CD4-positive, alpha-beta T cell treated with Interleukin-6 for 4 hours (primary cell): ENCODE measurements around the gene FOXN3.
"Not testable (repeated sequence)": the region's sequence is repeated elsewhere in the genome, so short reads cannot be mapped to it uniquely, and the experiment has no call there.

ENCODE experiments used
- DNase-seq: peaks from one replicate; pipeline ENCODE4 v3.0.0-alpha.2; 2020; ENCODE audit warnings: mixed read lengths

FOXN3 gene

DNA sequence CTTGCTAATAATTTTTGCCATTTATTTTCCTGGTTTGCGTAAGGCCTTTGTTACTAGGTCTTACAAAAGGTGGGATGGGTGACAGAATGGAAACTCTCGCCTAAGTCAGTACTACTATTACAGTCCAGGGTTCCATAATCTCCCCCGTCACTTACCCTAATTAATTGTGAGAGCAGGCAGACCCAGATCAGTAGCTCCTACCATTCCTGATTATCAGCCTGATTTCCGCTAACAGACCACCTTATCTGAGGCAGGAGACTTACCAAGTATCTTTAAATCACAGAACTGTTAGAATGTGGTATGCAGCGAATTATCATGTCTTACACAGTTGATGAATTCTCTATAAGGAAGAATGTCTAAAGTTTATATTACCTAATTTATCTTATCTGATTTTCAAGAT is 234.7 kb downstream of the FOXN3 start:
- no peak for DNase-seq

- no peak for DNase-seq
Observed at GRCh38 chr14:89180546-89180945, 236.5 kb downstream of the FOXN3 start.

DNA sequence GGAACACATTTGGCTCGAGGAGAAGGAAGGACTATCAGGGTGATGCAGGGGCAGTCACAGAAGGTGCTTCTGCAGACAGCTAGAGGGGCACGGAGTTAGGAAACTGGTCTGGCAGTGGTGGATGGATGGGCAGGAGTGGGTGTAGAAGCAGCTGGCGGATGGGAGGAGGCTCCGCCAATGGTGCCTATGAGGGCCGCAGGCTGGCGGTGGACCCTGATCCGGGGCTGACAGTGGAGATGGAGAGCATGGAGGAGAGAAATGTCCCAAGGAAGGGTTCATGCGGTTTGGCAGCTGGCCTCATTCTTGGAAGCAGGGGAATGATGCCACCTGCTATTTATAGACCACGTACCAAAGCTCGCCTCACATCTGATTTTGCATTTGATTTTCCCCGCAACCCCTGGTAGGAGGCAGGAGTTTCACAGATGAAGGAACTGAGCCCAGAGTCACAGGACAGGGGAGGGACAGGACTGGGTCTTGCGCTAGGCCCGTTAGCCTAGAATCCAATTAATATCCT is 237.1 kb downstream of the FOXN3 start:
- DNase-seq = no peak

DNA sequence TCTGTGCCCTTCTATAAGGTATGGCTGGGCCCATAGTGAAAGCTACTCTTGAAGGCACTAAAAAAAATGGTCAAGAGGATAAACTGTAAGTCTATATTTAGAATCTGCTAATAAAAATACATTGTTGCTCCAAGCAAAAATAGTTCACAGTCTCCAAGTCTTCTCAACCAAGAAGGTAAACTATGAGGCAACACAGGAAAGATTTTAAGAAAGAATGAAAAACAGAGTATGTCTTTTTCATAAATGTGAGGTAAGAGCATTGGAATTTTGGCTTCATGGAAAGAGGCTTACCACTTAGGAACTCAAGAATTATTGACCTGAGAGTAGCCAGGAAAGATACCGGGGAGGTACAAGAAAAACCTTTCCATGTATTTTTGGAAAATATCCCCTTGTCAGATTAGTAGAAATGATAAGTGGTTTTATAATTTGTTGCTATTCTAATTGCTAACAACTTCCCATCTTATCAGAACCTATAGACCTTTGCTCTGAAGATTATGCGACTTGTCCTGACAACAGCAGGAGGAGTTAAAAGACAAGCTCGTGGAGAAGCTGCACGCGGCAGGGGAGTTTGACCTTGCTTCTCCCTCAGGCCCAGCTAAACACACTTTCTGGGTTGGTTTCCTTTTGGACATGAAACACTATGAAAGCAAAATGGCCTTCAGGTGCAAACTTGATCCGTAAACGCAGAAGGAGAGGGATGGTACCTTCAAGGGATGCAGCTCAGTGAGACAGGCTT is 238.1 kb downstream of the FOXN3 start:
- no peak for DNase-seq

- no peak for DNase-seq
Observed at GRCh38 chr14:89178376-89178775, 238.7 kb downstream of the FOXN3 start.

GRCh38 chr14:89175881-89176799 is 240.9 kb downstream of the FOXN3 start:
- no peak for DNase-seq

GRCh38 chr14:89171628-89172027 is 245.4 kb downstream of the FOXN3 start:
- no peak for DNase-seq

DNA sequence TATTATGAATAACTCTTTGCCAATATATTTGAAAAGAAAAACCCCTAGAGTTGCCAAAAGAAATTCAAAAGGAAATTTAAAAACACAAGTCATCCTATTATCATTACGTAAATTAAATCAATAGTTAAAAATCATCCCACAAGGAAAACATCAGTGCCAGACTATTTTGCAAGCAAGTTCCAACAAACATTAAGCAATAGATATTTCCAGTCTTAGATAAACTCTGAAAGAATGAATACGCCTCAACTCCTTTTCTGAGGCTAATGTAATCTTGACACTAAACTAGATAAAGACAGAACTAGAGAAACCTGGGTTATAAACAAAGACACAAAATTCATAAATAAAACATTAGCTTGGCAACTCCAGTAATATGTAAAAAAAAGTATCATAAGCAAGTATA is 245.9 kb downstream of the FOXN3 start:
- no peak for DNase-seq

- no peak for DNase-seq
Observed at GRCh38 chr14:89167705-89168104, 249.3 kb downstream of the FOXN3 start.

- no peak for DNase-seq
Observed at GRCh38 chr14:89166633-89167032, 250.4 kb downstream of the FOXN3 start.

DNA sequence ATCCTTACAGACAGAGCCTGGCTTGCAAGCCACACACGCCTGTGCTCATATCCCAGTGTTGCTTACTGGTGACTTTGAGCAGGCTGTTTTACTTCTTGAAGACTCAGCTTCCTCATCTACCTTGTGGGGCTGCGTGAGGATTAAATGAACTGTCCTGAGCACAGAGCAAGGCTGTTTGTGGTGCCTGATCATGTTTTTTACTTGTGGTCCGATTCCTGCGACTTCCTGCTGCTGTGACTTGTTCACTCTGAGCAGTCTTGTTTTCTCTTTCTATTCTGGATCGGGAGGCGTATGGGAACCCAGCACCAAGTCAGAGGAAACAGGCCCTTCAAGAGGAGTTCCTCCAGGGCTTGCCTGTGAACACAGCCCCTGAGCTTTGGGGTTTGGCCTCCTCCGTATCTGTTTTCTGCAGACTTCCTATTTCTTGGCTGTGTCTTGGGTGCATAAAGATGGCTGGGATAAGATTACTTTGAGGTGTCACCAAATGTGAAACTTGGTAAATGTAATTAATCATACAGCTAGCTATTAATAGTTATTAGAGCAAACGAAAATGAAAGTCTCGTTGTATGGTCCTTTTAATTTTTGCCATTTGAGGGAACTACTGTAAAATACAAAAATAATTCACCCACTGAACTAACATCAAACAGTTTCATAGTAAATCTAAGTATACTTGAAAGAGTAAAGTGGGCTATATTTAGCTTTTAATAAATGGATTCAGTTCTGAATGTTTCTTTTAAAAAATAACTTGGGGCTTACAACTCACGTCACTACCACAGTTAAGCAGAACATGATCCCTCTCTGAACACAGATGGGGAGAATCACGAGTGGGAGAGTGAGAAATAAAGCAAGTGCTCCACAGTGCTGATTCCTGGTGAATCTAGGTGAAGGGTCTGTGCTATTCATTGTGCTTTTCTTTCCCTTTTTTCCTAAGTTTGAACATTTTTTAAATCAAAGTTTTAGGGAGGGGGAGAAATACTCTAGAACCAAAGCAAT is 251.5 kb downstream of the FOXN3 start:
- no peak for DNase-seq

- no peak for DNase-seq
Observed at GRCh38 chr14:89164168-89165073, 252.6 kb downstream of the FOXN3 start.

DNA sequence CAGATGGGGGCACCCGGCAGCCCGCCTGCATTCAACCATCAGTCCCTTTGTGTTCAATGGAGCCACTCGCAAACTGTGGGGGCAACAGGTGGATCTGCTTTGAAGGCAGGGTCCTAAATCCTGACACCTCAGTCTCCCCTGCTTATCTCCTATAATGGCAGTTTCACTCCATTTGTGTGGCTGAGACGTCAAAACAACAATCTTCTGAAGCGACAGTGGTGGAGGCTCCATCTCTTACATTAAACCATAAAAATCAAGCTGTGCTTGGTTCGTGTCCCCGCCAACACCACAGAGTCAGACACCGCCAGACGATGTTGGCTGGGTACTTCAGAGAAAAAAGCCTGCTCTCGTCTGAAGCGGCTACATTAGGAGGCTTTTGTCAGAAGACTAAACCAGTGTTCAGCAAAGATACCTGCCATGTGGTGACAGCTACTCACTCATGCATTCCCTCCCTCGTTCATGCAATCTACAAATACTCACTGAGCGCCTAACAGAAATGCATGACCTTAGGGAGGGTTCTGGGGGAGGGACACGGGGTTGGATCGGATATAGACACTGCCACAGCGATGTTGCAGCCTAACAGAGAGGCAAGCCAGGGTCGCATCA is 253.9 kb downstream of the FOXN3 start:
- DNase-seq = no peak

- DNase-seq = no peak
Observed at GRCh38 chr14:89162586-89162985, 254.4 kb downstream of the FOXN3 start.

DNA sequence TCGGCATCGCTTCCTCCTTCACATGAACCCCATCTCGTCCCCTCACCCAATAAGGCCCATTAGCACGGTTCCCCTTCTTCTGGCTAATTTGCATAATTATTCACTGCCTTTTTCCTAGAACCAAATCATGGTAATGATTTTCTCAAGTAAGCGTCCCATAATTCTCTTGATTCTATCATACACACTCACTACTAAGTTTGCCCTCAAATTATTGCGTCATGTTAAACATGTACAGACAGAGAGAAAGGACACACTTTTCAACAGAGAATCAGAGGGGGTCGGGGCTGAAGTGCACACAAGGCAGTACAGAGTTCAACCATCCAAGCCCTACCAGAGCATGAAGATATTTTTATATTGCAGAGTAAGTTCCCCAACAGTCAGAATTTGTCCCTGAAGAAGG is 256.6 kb downstream of the FOXN3 start:
- DNase-seq = no peak

- DNase-seq = no peak
Observed at GRCh38 chr14:89158701-89159100, 258.3 kb downstream of the FOXN3 start.

DNA sequence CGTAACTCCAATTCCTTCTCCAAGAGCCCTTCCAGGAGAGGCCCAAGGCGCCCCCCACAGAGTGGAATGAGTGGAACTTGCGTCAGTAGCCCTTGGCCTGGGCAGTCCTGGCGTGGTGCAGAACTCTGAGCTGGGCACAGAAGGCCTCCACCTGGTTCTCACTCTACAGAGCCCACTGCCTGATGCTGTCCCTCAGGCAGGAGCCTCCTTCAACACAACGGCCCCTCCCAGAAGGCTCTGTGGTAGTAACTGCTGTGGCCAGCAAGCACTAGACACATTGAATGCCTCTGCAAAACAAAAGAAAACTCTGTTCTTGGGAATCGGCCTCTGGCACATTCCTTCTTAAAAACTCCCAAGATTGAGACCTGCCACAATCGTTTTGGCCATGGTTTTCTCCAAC is 258.9 kb downstream of the FOXN3 start:
- not testable (repeated sequence) for DNase-seq

DNA sequence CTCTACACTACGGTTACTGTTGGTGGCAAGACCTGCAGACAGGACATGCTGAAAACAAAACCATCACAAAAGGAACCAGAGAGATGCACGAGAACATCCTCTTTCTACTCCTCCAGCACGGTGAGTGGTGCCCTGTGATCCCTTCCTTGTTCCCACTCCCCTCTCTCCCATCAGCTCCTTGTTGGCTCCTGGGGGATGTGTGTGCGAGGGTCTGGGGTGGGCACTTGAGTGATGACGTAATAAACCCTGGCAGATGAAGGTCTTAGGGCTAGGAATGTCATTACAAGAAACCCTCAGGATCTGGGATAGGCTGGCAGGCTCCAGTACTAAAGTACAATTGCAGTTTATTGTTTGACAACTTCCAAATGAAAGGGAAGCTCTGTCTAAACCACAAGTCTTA is 261.5 kb downstream of the FOXN3 start:
- no peak for DNase-seq

GRCh38 chr14:89151693-89152092 is 265.3 kb downstream of the FOXN3 start:
- not testable (repeated sequence) for DNase-seq

DNA sequence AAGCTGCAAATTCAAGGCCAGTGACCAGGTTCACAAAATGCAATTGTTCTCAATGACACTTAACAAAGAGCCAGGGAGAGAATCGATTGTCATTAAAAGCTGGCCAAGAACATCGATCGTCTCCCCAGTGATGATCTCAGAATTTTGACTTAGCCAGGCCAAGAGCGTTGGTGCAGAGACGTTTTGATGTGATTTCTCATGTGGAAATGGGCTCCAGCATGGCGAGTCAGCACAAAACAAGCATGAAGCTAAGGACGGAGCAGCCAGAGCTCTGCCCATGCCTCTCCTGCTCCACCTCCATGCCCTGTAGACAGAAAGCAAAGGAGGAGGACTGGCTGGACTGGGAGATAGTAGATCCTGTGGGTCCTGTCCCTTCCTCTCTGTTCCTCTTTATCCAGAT is 270.8 kb downstream of the FOXN3 start:
- DNase-seq = no peak

DNA sequence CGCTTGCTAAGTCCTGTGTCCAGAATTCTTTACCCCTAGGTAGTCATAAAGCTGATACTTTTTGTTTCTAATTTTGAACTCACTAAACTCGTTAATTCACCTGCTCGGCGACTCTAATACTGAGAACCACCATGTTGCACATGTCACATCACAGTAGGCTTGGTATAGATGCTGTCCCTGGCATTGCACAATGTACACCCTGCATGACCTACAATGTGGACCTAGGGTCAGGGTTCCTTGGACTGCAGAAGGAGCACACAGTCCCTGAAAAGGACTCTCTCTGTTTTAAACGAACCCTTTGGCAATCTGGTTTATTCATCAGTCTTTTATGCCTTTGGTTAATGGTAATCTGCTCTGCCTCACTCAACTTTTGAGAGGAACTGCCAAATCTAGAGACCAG is 272.4 kb downstream of the FOXN3 start:
- DNase-seq = no peak
